Hematopoietic multipotent progenitor cell treated with erythropoietin and hydrocortisone succinate and interleukin-3 and kit ligand, for 4 days (in vitro differentiated cells): ENCODE results near the gene OTOS.

Source experiments
- DNase-seq: peaks from one replicate; pipeline ENCODE4 v3.0.0-alpha.2; 2015

OTOS gene

GRCh38 chr2:240111253-240111652 lies 29.2 kb downstream of the OTOS start:
- DNase-seq = no peak

- no peak for DNase-seq
Observed at GRCh38 chr2:240109386-240109785, 31.1 kb downstream of the OTOS start.

- DNase-seq = no peak
Observed at GRCh38 chr2:240107477-240107796, 33.0 kb downstream of the OTOS start.

- DNase-seq = no peak
Observed at GRCh38 chr2:240106765-240107476, 33.5 kb downstream of the OTOS start.

- no peak for DNase-seq
Observed at GRCh38 chr2:240105982-240106381, 34.5 kb downstream of the OTOS start.

GRCh38 chr2:240103136-240103535 lies 37.3 kb downstream of the OTOS start:
- no peak for DNase-seq

- no peak for DNase-seq
Observed at GRCh38 chr2:240098349-240098748, 42.1 kb downstream of the OTOS start.

GRCh38 chr2:240095556-240096523 lies 44.6 kb downstream of the OTOS start:
- no peak for DNase-seq

GRCh38 chr2:240089306-240089705 lies 51.2 kb downstream of the OTOS start:
- no peak for DNase-seq
